SK-N-SH (cell line): Measurements from ENCODE around the gene RADIL. TPM values are rescaled to one million over a fixed set of nuclear protein-coding genes. Genes with fewer than 3 reads are reported as not detected.

ENCODE experiments used
- CTCF ChIA-PET: fragments of 300-600, 350-600 bp; formaldehyde crosslinking; extraction: SDS; loops from one replicate; lab custom pipeline; 2021; lab: Yijun Ruan, JAX
- POLR2A ChIA-PET: fragments of 350-600 bp; sonication (Branson Sonifier 250); formaldehyde crosslinking; extraction: SDS; loops from one replicate; lab custom pipeline; 2020; ENCODE audit warnings: antibody characterized with exemption, inconsistent platforms; lab: Yijun Ruan, JAX
- DNase-seq: peaks from one replicate; pipeline ENCODE4 v3.0.0; 2012
- H2AFZ ChIP-seq: fragments of 200-600 bp; sonication (generic); 2 replicates; pipeline ENCODE4 v1.8.1; 2016; ENCODE audit warnings: antibody characterized with exemption, mild to moderate bottlenecking, low read depth
- H3F3A ChIP-seq: fragments of 200-600 bp; sonication (generic); replicated peaks from 2 replicates; pipeline ENCODE3; 2016; ENCODE audit warnings: antibody characterized with exemption, mild to moderate bottlenecking; ENCODE audit not compliant: insufficient read depth
- H3K27ac ChIP-seq, 2 experiments: fragments of 200-500 bp in 1 of 2; fragments of 200-600 bp in 1 of 2; sonication (Bioruptor generic) in 1 of 2; sonication (generic), shearing (Covaris generic) in 1 of 2; 2 replicates each; pipeline versions ENCODE4 v1.5.1 to v1.6.1; 2014 to 2016; ENCODE audit warnings: low read depth in 2 of 2, inconsistent platforms in 1 of 2, low read length in 1 of 2, mild to moderate bottlenecking in 1 of 2, mixed read lengths in 1 of 2
- H3K27me3 ChIP-seq: fragments of 200-600 bp; sonication (generic), shearing (Covaris generic); 2 replicates; pipeline ENCODE4 v1.6.1; 2016; ENCODE audit warnings: mixed run types; ENCODE audit not compliant: insufficient read depth
- H3K36me3 ChIP-seq, 2 experiments: fragments of 200-500 bp in 1 of 2; fragments of 200-600 bp in 1 of 2; sonication (Bioruptor generic) in 1 of 2; sonication (generic) in 1 of 2; replicated peaks in 1 of 2; 2 replicates each; pipeline versions ENCODE3 to v1.5.1; 2014 to 2016; ENCODE audit warnings: low read length in 1 of 2, mild to moderate bottlenecking in 1 of 2; ENCODE audit not compliant: insufficient read depth in 2 of 2, control insufficient read depth in 1 of 2
- H3K4me1 ChIP-seq, 2 experiments: fragments of 200-500 bp in 1 of 2; fragments of 200-600 bp in 1 of 2; sonication (Bioruptor generic) in 1 of 2; sonication (generic), shearing (Covaris generic) in 1 of 2; 2 replicates each; pipeline versions ENCODE4 v1.5.1 to v1.6.1; 2014 to 2016; ENCODE audit warnings: low read depth in 1 of 2, low read length in 1 of 2, mixed run types in 1 of 2; ENCODE audit not compliant: insufficient read depth in 2 of 2, control insufficient read depth in 1 of 2
- H3K4me2 ChIP-seq: fragments of 200-600 bp; sonication (generic), shearing (Covaris generic); 2 replicates; pipeline ENCODE4 v1.6.1; 2017; ENCODE audit warnings: mixed run types
- H3K4me3 ChIP-seq, 2 experiments: fragments of 200-500 bp in 1 of 2; fragments of 200-600 bp in 1 of 2; sonication (Bioruptor generic) in 1 of 2; sonication (generic), shearing (Covaris generic) in 1 of 2; 2 replicates each; pipeline versions ENCODE4 v1.5.1 to v1.8.1; 2014 to 2016; ENCODE audit warnings: low read depth in 2 of 2, inconsistent platforms in 1 of 2, low read length in 1 of 2, mild to moderate bottlenecking in 1 of 2, mixed read lengths in 1 of 2, moderate library complexity in 1 of 2
- H3K79me2 ChIP-seq: fragments of 200-600 bp; sonication (generic); 2 replicates; pipeline ENCODE4 v1.8.1; 2017; ENCODE audit warnings: mild to moderate bottlenecking; ENCODE audit not compliant: insufficient read depth
- H3K9ac ChIP-seq: fragments of 200-600 bp; sonication (generic); 2 replicates; pipeline ENCODE4 v1.6.1; 2017; ENCODE audit warnings: mixed run types
- H3K9me2 ChIP-seq: fragments of 200-600 bp; sonication (generic); 2 replicates; pipeline ENCODE4 v1.6.1; 2017; ENCODE audit warnings: mixed run types
- H3K9me3 ChIP-seq: fragments of 200-600 bp; sonication (generic); 2 replicates; pipeline ENCODE4 v1.6.1; 2017; ENCODE audit warnings: mixed run types, mild to moderate bottlenecking, moderate library complexity
- H4K20me1 ChIP-seq: fragments of 200-600 bp; sonication (generic); 2 replicates; pipeline ENCODE4 v1.6.1; 2017; ENCODE audit warnings: mild to moderate bottlenecking, mixed run types; ENCODE audit not compliant: insufficient read depth
- CHD2 ChIP-seq: fragments of 150-350 bp; IDR thresholded peaks from 2 replicates; pipeline ENCODE4 v1.6.1; 2018; ENCODE audit warnings: low read length; ENCODE audit not compliant: partially characterized antibody
- ELF1 ChIP-seq: IDR thresholded peaks from 2 replicates; pipeline ENCODE4 v1.4.0; 2012
- EP300 ChIP-seq, 2 experiments: IDR thresholded peaks; 2 replicates each; pipeline versions ENCODE4 v1.4.0 to v1.6.1; 2012; ENCODE audit warnings: borderline replicate concordance in 1 of 2, low read depth in 1 of 2, low read length in 1 of 2
- EZH2phosphoT487 ChIP-seq: fragments of 200-600 bp; sonication (generic); IDR thresholded peaks from 2 replicates; pipeline ENCODE4 v1.6.1; 2017; ENCODE audit warnings: low read depth, mixed run types, mild to moderate bottlenecking, antibody characterized with exemption, moderate library complexity, borderline replicate concordance
- FOXJ3 ChIP-seq: sonication (generic); formaldehyde crosslinking; IDR thresholded peaks from 2 replicates; pipeline ENCODE4 v1.5.1; 2020; ENCODE audit warnings: mild to moderate bottlenecking, missing genetic modification reagents
- FOXM1 ChIP-seq: IDR thresholded peaks from 2 replicates; pipeline ENCODE4 v1.4.0; 2012; ENCODE audit warnings: low read depth, mild to moderate bottlenecking
- GABPA ChIP-seq: IDR thresholded peaks from 2 replicates; pipeline ENCODE4 v1.4.0; 2012; ENCODE audit warnings: low read depth, mild to moderate bottlenecking
- GATA2 ChIP-seq: sonication (generic); formaldehyde crosslinking; IDR thresholded peaks from 2 replicates; pipeline ENCODE4 v1.5.0; 2020; ENCODE audit warnings: mild to moderate bottlenecking, missing genetic modification reagents
- JUND ChIP-seq: IDR thresholded peaks from 2 replicates; pipeline ENCODE4 v1.4.0; 2012
- MEF2A ChIP-seq: IDR thresholded peaks from 2 replicates; pipeline ENCODE4 v1.4.0; 2012; ENCODE audit warnings: low read depth, borderline replicate concordance
- MXI1 ChIP-seq: IDR thresholded peaks from 2 replicates; pipeline ENCODE4 v1.6.1; 2012; ENCODE audit warnings: mild to moderate bottlenecking, low read depth, low read length, improper control_type of control experiment
- NRF1 ChIP-seq: IDR thresholded peaks from 2 replicates; pipeline ENCODE4 v1.6.1; 2012; ENCODE audit warnings: low read depth, mild to moderate bottlenecking, low read length
- POLR2AphosphoS5 ChIP-seq: IDR thresholded peaks from 2 replicates; pipeline ENCODE4 v1.6.1; 2012; ENCODE audit warnings: low read depth, low read length
- RAD21 ChIP-seq: IDR thresholded peaks from 2 replicates; pipeline ENCODE4 v1.6.1; 2012; ENCODE audit warnings: mild to moderate bottlenecking, low read length
- RCOR1 ChIP-seq: fragments of 150-350 bp; IDR thresholded peaks from 2 replicates; pipeline ENCODE4 v1.6.1; 2017; ENCODE audit warnings: antibody characterized with exemption, low read length
- RXRA ChIP-seq: IDR thresholded peaks from 2 replicates; pipeline ENCODE4 v1.4.0; 2012; ENCODE audit warnings: low read depth, mild to moderate bottlenecking, borderline replicate concordance
- SIN3A ChIP-seq: IDR thresholded peaks from 2 replicates; pipeline ENCODE4 v1.6.1; 2012; ENCODE audit warnings: low read depth, mild to moderate bottlenecking, low read length, moderate library complexity, borderline replicate concordance
- SMC3 ChIP-seq: IDR thresholded peaks from 2 replicates; pipeline ENCODE4 v1.6.1; 2012; ENCODE audit warnings: low read depth, low read length, improper control_type of control experiment
- TAF1 ChIP-seq: IDR thresholded peaks from 2 replicates; pipeline ENCODE4 v1.6.1; 2012; ENCODE audit warnings: low read depth, mild to moderate bottlenecking, low read length, moderate library complexity, borderline replicate concordance
- TCF12 ChIP-seq: IDR thresholded peaks from 2 replicates; pipeline ENCODE4 v1.4.0; 2012
- WGBS: methylation state at CpG from one replicate; pipeline ENCODE4 v1.1.6; 2017; ENCODE audit warnings: low lambda C conversion rate; 5-methylcytosine and 5-hydroxymethylcytosine counted together
- polyA plus RNA-seq, 3 experiments: library from polyadenylated mRNA; depleted of rRNA; stranded (reverse); fragments of >200 nt; gene quantifications; 2 replicates each; pipeline ENCODE4 v1.2.3, GENCODE V29; 2012
- TF ChIP-seq, protein P1 (sequence below): IDR thresholded peaks from 2 replicates; pipeline ENCODE4; 2012
- TF ChIP-seq, protein P2 (sequence below): IDR thresholded peaks from 2 replicates; pipeline ENCODE4 v1.4.0; 2012; ENCODE audit warnings: low read depth, borderline replicate concordance

The RADIL gene
- polyA plus RNA-seq, 1 of the 3 experiments (the other 2 are of a cell fraction): 4.3 TPM

DNA sequence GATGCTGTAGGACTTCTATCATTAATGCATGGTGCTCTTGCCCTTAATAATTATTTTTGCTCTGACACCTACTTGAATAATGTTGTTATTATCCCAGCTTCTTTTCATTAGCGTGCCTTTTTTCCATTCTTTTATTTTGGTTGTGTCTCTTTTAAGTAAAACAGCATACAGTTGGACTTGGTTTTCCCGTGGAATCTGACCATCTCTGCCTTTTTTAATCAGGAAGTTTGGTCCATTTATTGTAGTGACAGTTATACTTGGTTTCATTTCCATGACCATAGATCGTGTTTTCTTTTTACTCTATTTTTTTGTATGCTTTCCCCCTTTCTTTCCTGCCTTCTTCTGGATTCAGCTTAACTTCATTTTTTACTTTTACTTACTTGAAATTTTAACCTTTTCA is 26.3 kb downstream of the RADIL start:
- CTCF ChIA-PET: interaction anchor here (1.3 to 22.9 kb wide), 6 partner anchors 11 to 117 kb away, joined by 4 to 645 read pairs (median 16); partner anchors contain the start of gene RADIL
- Histone ChIP-seq H3K9me3 (no peaks in the 10 kb centered on the region), H3K27me3 (no peaks in the 10 kb centered on the region), H3F3A (no peaks in the 10 kb centered on the region), H3K36me3 (no peaks in the 10 kb centered on the region), H4K20me1 (no peaks in the 10 kb centered on the region), H3K27ac (peak overlapping the region in 1 of 2 experiments; percentile 82; a peak in 2 of 4 replicates), H3K79me2 (no peaks in the 10 kb centered on the region), H3K9ac (no peak overlapping the region), H3K9me2 (no peaks in the 10 kb centered on the region)
- POLR2A ChIA-PET: interaction anchor here (0.6 to 2.8 kb wide), 3 partner anchors 14 to 26 kb away, joined by 4 to 15 read pairs (median 8); partner anchors contain the start of gene RADIL
- no peak for DNase-seq
- TF ChIP-seq TAF1 (no peak), GABPA (no peak), JUND (no peak), SIN3A (no peak), RXRA (no peak), ELF1 (no peak), NRF1 (no peak), RCOR1 (no peak), POLR2AphosphoS5 (no peak), FOXM1 (no peak), EZH2phosphoT487 (no peak)
- TF ChIP-seq, protein P1, sequence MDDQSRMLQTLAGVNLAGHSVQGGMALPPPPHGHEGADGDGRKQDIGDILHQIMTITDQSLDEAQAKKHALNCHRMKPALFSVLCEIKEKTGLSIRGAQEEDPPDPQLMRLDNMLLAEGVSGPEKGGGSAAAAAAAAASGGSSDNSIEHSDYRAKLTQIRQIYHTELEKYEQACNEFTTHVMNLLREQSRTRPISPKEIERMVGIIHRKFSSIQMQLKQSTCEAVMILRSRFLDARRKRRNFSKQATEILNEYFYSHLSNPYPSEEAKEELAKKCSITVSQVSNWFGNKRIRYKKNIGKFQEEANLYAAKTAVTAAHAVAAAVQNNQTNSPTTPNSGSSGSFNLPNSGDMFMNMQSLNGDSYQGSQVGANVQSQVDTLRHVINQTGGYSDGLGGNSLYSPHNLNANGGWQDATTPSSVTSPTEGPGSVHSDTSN: no peak
- TF ChIP-seq, protein P2, sequence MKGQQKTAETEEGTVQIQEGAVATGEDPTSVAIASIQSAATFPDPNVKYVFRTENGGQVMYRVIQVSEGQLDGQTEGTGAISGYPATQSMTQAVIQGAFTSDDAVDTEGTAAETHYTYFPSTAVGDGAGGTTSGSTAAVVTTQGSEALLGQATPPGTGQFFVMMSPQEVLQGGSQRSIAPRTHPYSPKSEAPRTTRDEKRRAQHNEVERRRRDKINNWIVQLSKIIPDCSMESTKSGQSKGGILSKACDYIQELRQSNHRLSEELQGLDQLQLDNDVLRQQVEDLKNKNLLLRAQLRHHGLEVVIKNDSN: no peak
- TF ChIP-seq, all 33 proteins: peak for 0
- H3K4me3 ChIP-seq: no peak overlapping the region
- H3K4me1 ChIP-seq: peaks cover 0 to 11% of the 10 kb centered on the region in 2 experiments; a peak in 2 of 4 replicates
- 71% methylated on average over 3 of the region's 3 CpGs for WGBS
- H2AFZ ChIP-seq: no peak overlapping the region
- no peak overlapping the region for H3K4me2 ChIP-seq

GRCh38 chr7:4856336-4857057 is 27.0 kb downstream of the RADIL start:
- Histone ChIP-seq H2AFZ (no peak overlapping the region), H3K27me3 (no peaks in the 10 kb centered on the region), H3K4me2 (no peak overlapping the region), H3K9me2 (no peaks in the 10 kb centered on the region), H4K20me1 (no peaks in the 10 kb centered on the region), H3K27ac (peak overlapping the region in 1 of 2 experiments; percentile 82; a peak in 2 of 4 replicates), H3K4me1 (peaks cover 0 to 11% of the 10 kb centered on the region in 2 experiments; a peak in 2 of 4 replicates), H3K79me2 (no peaks in the 10 kb centered on the region), H3K9me3 (peaks cover 2% of the 10 kb centered on the region; the same call in 1 of the 2 replicates), H3K36me3 (no peaks in the 10 kb centered on the region), H3K4me3 (no peak overlapping the region), H3K9ac (no peak overlapping the region), H3F3A (no peaks in the 10 kb centered on the region)
- CTCF ChIA-PET: interaction anchor here (0.7 to 22.9 kb wide), 10 partner anchors 11 to 229 kb away, joined by 3 to 645 read pairs (median 6); partner anchors contain the start of gene RADIL
- POLR2A ChIA-PET: interaction anchor here (0.6 to 2.8 kb wide), 3 partner anchors 15 to 26 kb away, joined by 4 to 15 read pairs (median 8); partner anchors contain the start of gene RADIL
- DNase-seq: peak; percentile 85
- WGBS: 83% methylated on average over 10 of the region's 10 CpGs
- peak; percentile 80 for TF ChIP-seq GATA2 (CRISPR knock-in tag)
- TF ChIP-seq FOXM1: no peak
- no peak for TF ChIP-seq SIN3A
- no peak for TF ChIP-seq GABPA
- no peak; the same call in 1 of the 2 replicates for TF ChIP-seq TCF12
- TF ChIP-seq EP300 (IDR thresholded peaks at IDR 0.05; ENCODE audit: borderline replicate concordance in 1 of 2, low read depth in 1 of 2, low read length in 1 of 2): peak in 1 of 2 experiments; percentile 48; a peak in 2 of 4 replicates
- TF ChIP-seq RCOR1: peak; percentile 68; the same call in 1 of the 2 replicates
- TF ChIP-seq, protein P1: no peak
- TF ChIP-seq NRF1: no peak
- TF ChIP-seq SMC3: no peak
- no peak for TF ChIP-seq MEF2A
- no peak for TF ChIP-seq RXRA
- TF ChIP-seq CHD2: no peak
- TF ChIP-seq ELF1: no peak
- TF ChIP-seq RAD21: no peak; the same call in 1 of the 2 replicates
- TF ChIP-seq MXI1: peak; percentile 42; the same call in 1 of the 2 replicates
- peak; percentile 69 for TF ChIP-seq FOXJ3 (CRISPR knock-in tag)
- TF ChIP-seq EZH2phosphoT487: no peak
